DMS 273 (cell line): ENCODE measurements around the gene ADGRL3.
"Not testable (repeated sequence)": the region's sequence is repeated elsewhere in the genome, so short reads cannot be mapped to it uniquely, and the experiment has no call there.

Experiments
- DNase-seq: peaks from one replicate; lab custom pipeline; 2025; ENCODE audit not compliant: unreplicated experiment; lab: John Stamatoyannopoulos, UW

ADGRL3 gene

DNA sequence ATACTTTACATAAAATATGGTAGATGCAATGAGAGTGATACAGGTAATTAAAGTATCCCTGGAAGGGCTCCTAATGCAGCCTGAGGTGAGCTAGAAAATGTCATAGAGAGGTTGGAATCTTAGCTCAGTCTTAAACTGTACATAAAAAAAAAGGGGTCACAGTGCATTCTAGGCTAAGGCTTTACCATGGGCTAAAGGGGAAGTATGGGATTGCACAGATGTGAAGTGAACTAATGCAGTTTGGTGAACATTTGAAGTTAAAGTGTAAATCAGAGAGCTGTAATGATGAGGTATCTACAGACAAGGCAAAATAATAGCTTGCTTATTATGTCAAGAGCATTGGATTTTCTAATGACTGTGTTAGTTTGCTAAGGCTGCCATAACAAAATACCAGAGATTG, 405.9 kb downstream of the ADGRL3 start:
- no peak for DNase-seq

DNA sequence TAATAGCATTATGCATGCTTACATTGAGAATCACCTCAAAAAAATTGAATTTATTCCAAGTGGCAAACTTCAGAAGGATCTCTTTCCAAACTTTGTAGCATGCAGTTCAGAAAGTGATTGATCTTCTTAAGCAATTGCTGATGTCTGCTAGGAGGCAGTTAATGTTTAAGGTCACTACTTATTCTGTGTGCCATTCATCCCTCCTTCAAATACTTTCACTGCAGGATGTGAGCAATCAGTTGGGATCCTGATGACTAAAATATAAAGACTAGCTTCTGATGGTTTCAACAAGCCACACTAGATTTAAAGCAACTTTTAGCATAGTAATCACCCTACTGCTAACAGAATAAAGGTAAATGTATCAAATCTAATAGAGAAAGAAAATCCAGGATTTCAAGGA, 414.1 kb downstream of the ADGRL3 start:
- no peak for DNase-seq

DNA sequence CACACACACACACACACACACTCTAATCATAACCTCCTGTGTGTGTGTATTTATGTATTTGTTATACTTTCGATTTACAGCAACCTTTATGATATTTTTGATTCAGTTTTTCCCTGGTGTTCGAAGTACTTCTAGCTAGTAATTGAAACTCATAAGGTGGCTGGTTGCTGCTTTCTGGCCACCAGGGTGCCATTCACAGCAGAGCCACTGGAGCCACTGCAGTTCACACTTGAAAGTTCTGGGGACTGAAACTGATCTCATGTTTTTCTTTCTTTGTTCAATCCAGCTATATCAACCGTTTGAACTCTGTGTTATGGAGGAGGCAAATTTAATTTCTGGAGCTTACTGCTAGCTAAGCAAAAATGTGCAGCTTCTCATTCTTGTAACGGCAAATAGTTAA, 419.4 kb downstream of the ADGRL3 start:
- no peak for DNase-seq

DNA sequence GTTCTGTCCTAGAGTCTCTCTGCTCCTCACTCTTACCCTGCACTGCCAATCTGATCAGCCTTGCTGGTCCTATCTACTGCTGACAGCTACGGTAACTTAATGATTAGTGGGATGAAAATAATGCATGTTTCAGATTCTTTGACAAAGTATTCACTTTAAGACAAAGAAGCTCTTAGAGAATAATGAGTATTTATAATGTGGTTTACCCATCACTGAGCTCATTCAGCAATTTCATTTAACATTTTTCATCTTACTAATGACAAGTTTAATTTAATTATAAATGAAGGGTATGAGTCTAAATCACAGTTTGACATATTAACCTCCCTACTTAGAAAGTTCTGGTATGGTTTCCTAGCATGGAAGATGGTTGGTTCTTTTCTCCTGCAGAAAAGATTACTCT, 428.2 kb downstream of the ADGRL3 start:
- DNase-seq = no peak

DNA sequence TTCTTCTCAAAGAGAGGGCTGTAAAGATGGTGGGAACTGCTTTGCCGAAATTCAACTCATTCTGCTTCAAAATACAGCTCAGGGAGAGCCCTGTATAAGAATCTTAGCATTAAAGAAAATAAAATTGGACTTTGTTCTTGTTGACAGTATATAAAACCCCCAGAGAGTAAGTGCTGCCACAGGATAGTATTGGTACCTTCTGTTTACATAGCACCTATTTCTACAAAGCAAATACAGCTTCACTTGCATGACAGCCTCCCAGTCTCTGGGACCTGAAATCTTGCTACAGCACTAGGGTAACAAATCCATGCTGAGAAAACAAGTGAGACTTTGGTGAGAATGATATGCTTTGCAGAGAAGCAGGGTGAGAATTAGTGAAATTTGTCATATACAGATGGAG, 428.6 kb downstream of the ADGRL3 start:
- no peak for DNase-seq

DNA sequence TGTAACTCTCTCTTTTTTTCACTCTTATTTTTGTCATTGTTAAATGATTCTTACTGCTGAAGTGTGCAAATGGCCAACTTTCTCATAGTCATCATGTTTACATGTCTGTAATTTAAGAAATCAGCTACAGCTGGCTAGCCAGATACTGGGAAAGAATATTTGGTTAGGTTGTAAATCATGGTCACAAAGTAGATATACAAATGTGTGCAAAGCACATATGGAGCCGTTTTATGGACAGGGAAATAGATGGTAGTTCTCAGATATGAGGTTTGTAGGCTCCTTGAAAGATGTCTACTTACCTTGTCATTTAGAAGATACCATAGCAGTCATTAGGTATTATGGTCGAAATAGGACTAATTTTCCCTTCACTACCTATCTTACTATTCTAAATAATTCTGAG, 430.4 kb downstream of the ADGRL3 start:
- peak; percentile 1 for DNase-seq

DNA sequence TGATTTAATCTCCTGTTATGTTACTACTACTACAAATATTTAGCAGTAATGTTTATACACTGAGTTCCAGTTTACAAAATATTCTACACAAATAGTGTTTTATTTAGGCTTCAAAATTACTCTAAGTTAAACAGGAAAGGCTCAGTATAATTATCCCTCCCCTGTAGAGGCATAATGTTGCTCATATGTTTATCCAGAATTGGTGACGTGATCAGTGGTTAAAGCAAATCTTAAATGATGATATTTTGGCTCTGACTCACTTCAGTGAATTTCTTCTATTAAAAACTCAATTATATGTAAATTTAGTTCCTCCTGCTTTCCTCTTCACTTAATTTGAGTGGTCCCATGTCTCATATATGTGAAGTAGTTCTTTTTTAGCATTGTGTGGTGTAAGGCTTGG, 438.5 kb downstream of the ADGRL3 start:
- DNase-seq = no peak

DNA sequence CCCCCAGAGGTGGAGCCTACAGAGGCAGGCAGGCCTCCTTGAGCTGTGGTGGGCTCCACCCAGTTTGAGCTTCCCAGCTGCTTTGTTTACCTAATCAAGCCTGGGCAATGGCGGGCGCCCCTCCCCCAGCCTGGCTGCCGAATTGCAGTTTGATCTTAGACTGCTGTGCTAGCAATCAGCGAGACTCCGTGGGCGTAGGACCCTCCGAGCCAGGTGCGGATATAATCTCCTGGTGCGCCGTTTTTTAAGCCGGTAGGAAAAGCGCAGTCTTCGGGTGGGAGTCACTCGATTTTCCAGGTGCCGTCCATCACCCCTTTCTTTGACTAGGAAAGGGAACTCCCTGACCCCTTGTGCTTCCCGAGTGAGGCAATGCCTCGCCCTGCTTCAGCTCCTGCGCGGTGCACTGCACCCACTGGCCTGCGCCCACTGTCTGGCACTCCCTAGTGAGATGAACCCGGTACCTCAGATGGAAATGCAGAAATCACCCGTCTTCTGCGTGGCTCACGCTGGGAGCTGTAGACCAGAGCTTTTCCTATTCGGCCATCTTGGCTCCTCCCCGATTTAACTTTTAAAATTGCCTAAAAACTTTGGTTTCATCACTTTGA, 446.7 kb downstream of the ADGRL3 start:
- DNase-seq = not testable (repeated sequence)

DNA sequence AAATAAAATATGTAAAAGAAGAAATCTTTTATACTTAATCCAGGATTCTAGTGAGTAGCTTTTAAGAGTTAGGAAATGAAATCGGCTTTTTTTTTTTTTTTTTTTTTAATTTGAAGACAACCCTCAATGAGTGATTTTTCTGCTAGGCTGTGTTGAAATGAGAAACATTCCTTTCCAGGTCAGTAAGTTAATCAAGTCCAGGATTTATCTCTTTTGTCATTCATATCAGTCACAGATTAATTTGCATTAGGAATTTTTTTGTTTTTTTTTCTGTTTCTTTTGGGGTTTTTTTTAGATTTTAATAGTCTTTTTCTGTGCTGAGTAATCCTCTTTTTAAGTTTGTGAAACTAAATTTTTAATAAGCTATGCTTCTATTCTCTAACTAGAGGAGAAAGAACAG, 448.1 kb downstream of the ADGRL3 start:
- DNase-seq = no peak

DNA sequence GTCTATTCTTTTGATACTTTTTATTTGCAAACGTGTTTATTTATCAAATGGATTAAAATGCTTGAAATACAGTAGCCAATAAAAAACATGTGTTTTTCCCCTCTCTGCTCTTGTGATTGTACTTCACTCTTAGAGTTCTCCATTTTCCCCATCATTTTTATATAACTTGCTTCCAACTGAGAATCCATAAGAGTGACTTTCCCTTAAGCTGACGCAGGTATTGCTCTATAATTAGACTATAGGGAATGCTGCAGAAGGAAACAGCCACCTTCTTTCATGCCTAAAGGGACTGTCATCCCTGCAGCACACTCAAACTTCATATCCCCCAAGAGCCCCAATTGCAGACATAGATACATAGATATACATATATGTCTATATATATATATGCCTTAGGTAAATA, 456.9 kb downstream of the ADGRL3 start:
- no peak for DNase-seq

DNA sequence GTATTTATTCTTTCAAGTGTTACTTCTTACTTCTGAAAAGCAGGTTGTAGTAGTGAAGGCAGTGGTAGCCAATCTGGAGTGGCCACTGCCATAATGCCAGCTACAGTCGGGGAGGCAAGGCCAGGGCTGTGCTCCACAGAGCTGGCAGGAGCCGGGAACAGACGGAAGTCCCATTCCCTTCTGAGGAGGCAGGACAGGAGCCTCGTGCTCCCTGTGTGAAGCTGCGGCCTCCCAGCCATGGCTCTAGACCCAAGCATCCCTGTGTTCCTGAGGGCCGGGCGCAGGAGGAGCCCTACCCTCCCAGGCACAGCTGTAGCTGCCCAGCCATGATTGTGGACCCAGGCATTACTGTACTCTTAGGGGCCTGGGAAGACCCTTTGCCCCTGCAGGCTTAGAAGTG, 461.8 kb downstream of the ADGRL3 start:
- no peak for DNase-seq

DNA sequence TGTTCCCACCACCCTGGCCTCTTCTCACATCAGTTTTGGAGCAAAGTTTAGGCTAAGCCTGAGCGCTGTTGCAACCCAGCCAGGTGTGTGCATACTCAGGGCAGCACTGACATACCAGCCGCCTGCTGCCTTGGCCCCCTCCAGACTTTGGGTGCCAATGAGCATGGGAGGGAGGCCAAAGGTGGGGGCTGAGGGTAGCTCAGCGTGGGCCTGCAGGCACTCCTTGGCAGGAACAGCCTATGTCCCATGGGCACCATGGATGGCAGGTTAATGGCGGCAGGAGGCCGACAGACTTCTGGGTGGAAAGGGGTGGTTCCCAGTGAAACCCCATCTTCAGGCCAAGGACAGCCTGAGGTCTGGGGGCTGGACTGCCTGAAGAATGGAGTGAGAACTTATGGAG, 462.2 kb downstream of the ADGRL3 start:
- no peak for DNase-seq

DNA sequence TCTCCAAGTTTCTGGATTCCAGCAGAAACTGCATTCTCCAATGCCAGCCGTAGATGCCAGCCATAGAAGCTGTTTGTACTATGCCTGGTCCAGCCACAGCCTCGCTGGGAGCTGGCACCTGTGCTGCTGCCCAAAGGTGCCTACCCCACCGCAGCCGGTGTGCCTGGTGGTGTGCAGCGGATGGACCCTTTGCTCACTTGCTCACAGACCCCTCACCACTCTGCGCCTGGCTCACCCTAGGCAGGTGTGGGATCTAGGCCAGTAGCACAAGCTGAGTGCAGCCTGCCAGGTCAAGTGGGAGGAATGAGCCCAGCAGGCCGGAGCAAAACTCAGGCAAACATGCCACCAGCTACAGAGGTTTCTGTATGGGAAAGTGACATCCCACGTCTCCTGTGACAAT, 463.2 kb downstream of the ADGRL3 start:
- no peak for DNase-seq

DNA sequence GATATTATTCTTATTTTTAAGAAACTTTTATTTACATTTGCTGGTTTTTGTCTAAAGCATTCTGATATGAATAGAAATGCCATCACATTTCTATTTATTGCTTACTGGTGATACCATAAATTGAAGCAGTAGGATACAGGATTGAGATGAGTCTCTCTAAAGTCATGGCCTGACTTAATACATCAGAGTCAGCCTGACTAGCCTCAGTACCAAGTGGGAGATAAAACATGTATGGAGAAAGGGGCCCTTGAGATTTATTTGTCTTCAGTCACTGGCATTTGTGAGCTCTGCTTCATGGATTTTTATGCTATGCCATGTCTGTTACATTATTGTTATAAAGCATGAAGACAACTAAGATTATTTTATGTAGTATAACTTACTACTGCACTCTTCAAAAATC, 465.5 kb downstream of the ADGRL3 start:
- DNase-seq = no peak

DNA sequence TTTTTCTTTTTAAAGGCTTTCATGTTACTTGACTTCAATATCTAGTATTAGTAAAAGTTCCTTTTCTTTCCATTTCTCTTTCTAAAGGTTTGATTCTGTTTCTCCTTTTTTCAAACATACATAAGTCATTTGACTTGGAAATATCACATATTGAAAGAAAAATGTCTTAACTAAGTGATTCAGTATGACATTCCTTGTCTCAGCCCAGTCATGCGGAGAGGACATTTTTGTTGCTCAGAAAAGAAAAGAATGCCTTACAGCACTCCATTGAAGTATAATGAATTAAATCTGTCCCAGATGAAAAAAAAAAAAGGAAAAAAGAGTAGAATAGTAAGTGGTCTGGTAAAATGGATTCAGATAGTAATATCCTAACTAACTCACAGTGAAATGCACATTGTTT, 466.1 kb downstream of the ADGRL3 start:
- no peak for DNase-seq

DNA sequence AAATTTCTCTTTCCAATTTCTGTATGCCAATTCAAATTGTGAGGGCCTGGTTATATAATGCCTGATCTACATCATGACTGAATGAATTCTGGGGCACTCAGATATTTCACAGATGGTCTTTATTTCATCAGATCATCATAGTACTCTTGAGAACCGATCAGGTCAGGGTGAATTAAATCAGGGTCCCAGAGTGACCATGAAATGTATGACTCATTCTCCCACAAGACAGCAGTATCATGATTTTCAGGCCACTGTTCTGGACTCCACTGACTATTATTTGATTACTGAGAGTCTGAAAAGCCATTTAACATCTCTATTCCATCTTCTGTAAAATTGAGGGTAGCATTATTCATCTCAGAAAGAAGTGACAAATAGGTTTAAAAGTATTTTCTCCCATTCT, 471.5 kb downstream of the ADGRL3 start:
- no peak for DNase-seq

DNA sequence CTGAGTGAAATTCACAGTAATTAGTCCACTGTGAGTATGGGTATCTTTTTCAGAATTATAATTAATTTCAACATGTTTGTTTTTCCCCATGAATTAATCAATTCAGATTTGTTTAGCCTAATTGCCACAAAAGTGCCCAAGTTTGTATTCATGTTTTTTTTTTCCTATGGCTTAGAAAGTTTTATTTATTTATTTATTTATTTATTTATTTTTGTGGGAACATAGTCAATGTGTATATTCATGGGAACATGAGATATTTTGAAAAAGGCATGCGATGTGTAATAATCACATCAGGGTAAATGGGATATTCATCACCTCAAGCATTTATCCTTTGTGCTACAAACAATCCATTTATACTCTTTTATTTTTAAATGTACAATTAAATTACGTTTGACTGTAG, 475.3 kb downstream of the ADGRL3 start:
- DNase-seq = no peak

DNA sequence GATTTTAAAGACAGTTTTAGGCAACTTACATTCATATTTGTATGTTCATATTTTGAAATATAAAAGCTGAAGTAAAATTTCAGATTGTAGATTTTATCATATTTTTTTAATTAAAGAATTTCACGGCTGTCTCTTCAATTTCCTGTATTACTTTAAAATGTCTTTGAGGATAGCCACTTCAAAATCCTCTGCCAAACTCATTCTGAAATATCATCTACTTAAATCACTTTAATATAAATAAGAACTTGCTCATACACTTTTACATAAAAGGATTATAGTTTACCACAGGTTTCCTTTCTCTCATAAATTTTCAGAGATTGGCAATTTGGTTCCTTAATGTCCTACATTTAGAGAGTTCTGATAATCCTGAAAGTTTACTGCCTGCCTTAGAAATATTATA, 478.2 kb downstream of the ADGRL3 start:
- DNase-seq = no peak

DNA sequence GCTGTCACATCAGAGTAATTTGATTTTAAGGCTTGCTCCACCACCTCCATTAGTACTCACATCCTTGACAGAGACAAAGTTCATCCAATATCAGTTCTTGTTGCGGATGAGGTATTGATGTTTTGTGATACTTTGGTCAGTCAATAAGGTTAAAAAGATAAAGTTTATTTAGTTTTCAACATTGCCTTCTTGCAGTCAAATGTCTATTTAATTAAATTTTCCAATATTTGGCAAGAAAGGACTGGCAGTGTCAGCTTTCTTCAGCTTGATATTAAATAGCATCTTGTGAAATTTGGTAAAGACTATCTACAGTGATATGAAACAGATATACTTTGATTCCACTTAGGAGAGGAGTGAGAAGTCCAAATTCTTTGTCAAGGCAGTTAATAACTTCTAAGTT, 493.4 kb downstream of the ADGRL3 start:
- no peak for DNase-seq

DNA sequence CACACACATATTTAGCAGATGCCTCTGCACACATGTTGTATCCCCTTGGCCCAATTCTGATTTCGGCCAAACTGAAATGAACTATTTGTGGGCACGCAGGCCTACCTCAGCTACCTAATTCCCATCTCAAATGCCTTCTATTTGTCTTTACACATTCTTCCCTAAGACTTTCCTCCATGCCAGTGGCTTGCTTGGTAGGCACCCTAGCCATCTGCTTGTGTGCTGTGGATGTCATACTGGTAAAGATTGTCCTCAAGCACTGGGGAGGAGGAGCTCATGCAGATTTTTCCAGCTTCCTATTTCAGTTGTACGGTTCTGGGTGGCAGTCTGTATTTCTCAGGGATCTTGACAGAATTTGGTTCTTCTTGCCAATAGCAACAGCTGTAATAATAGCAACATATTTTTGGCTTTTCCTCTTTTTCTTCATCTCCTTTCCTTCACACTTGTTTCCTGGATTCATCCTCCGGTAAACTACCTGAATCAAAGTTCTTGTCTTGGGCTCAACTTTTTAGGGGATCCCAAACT, 514.3 kb downstream of the ADGRL3 start:
- DNase-seq = no peak

DNA sequence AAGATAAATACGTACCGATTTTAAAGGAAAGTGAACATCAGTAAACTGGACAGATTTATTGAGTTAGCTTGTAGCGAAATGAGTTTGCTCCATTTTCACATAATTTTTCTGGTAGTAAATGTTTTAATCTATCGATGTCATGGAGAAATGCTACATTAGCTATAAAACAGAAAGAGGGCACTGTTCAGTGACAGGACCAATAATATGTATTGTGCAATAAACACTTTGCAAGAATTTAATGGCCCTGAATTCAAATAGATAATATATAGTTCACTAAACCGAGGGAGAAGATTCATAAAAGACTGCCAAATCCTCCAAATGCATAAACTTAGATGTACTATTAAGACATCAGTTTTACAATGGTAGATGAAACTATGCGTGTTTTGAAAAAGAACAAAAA, 516.3 kb downstream of the ADGRL3 start:
- DNase-seq = no peak

DNA sequence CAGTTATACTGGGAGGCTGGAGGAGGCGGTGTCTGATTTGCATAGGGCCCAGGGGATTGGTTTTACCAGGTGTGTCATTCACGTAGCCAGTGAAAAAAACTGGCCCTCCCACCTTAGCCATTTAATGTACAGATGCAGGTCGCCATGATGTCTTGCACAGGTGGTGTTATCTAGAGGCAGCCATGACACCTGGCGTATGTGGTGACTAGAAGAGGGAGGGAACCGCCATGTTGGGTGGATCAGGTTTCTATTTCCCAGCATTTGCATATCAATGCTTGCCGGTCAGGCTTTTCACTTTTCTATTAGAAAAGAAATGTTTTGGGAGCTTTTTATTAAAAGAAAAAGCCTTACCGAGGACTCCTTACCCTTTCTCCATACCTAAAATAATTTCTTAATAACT, 523.4 kb downstream of the ADGRL3 start:
- DNase-seq = no peak

DNA sequence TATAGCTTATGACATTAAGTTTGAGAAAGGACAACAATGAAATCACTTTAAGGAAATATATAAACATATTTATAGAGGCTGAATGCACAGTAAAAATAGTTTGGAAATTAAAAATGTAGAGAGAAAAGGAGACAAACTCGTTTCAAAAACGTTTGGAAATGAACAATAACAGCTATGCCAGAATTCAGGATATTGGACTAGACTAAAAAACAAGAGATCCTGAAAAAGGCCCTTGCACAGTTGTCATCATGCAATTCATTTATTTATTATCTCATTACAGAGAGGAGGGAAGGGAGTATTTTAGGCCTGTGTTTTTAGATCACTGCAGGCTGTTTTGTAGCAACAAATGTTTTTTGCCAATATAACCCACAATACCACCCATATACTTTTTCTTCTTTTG, 527.2 kb downstream of the ADGRL3 start:
- DNase-seq = no peak

DNA sequence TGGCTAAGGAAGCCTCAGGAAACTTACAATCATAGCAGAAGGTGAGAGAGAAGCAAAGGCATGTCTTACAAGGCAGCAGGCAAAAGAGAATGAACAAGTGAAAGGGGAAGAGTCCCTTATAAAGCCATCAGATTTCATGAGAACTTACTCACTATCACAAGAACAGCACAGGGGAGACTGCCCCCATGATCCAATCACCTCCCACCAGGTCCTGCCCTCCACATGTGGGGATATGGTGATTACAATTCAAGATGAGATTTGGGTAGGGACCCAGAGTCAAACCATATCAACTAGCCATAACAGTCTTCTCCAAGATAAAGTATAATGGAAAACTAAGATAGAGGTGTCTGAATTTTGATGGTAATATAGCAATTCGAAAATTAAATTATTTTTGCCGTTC, 534.3 kb downstream of the ADGRL3 start:
- no peak for DNase-seq
